GM10266 (cell line): ENCODE data around the gene CCL20.
A peak's percentile ranks its signal among the peaks of the same experiment; 100 is the strongest.

Experiments
- DNase-seq: peaks from one replicate; pipeline ENCODE4 v3.0.0; 2012; ENCODE audit errors: extremely low spot score
- CTCF ChIP-seq: IDR thresholded peaks from 2 replicates; pipeline ENCODE4 v1.5.1; 2012; ENCODE audit warnings: mild to moderate bottlenecking, low read depth; ENCODE audit not compliant: control insufficient read depth, insufficient read depth; ENCODE audit errors: missing control alignments

Gene CCL20

GRCh38 chr2:227774011-227774624 lies 39.5 kb upstream of the CCL20 start:
- DNase-seq = no peak

GRCh38 chr2:227774895-227775842 lies 38.5 kb upstream of the CCL20 start:
- DNase-seq = no peak
- no peak for TF ChIP-seq CTCF

More at GRCh38 chr2:227774011-227774624, 39.5 kb upstream of the CCL20 start:
- peak; percentile 36 for TF ChIP-seq CTCF

- no peak for DNase-seq
- TF ChIP-seq CTCF = no peak
Measured at GRCh38 chr2:227780981-227781615, 32.5 kb upstream of the CCL20 start.

GRCh38 chr2:227781841-227782240 lies 31.8 kb upstream of the CCL20 start:
- DNase-seq = no peak
- no peak for TF ChIP-seq CTCF

- no peak for DNase-seq
- no peak for TF ChIP-seq CTCF
Measured at GRCh38 chr2:227782804-227783203, 30.8 kb upstream of the CCL20 start.

- no peak for TF ChIP-seq CTCF
- DNase-seq = peak; percentile 72
Measured at GRCh38 chr2:227783404-227784138, 30.1 kb upstream of the CCL20 start.
